HEK293 (cell line): ENCODE measurements around the gene RLF.

Experiments used
- CTCF ChIA-PET: fragments of 350-600 bp; formaldehyde crosslinking; extraction: SDS; loops from one replicate; lab custom pipeline; 2021; ENCODE audit warnings: antibody characterized with exemption; lab: Yijun Ruan, JAX
- POLR2A ChIA-PET: fragments of 300-600 bp; formaldehyde crosslinking; extraction: SDS; loops from one replicate; lab custom pipeline; 2020; ENCODE audit warnings: antibody characterized with exemption, inconsistent platforms; lab: Yijun Ruan, JAX
- H3K27ac ChIP-seq: fragments of 200-500 bp; sonication (Bioruptor generic); 2 replicates; pipeline ENCODE4 v1.5.1; 2014; ENCODE audit warnings: low read depth, low read length, control low read depth, inconsistent platforms; ENCODE audit errors: extremely low read depth
- H3K36me3 ChIP-seq, 2 experiments: fragments of 200-500 bp in 1 of 2; sonication (Bioruptor generic) in 1 of 2; 1 replicate in 1 of 2; 2 replicates in 1 of 2; pipeline ENCODE4 v1.5.1; 2014 to 2017; ENCODE audit warnings: inconsistent platforms in 2 of 2, low read length in 2 of 2; ENCODE audit not compliant: control insufficient read depth in 2 of 2, insufficient read depth in 1 of 2
- H3K4me1 ChIP-seq: fragments of 200-500 bp; sonication (Bioruptor generic); 2 replicates; pipeline ENCODE4 v1.5.1; 2014; ENCODE audit warnings: mild to moderate bottlenecking, low read length, inconsistent platforms; ENCODE audit not compliant: control insufficient read depth, insufficient read depth
- H3K4me3 ChIP-seq: 2 replicates; pipeline ENCODE4 v1.5.1; 2011; ENCODE audit warnings: low read depth, mild to moderate bottlenecking, control low read depth, low read length, moderate library complexity
- H3K9me3 ChIP-seq: fragments of 200-500 bp; sonication (Bioruptor generic); 2 replicates; pipeline ENCODE4 v1.5.1; 2014; ENCODE audit warnings: low read depth, low read length, inconsistent platforms; ENCODE audit not compliant: control insufficient read depth, insufficient read depth
- GLIS2 ChIP-seq: fragments of 450-650 bp; formaldehyde crosslinking; IDR thresholded peaks from 2 replicates; pipeline ENCODE4 v1.5.1; 2016; ENCODE audit warnings: missing biosample characterization, missing genetic modification characterization
- PATZ1 ChIP-seq: fragments of 450-650 bp; formaldehyde crosslinking; IDR thresholded peaks from 2 replicates; pipeline ENCODE4 v1.5.1; 2016; ENCODE audit warnings: missing biosample characterization, missing genetic modification characterization
- PRDM1 ChIP-seq: fragments of 450-650 bp; formaldehyde crosslinking; IDR thresholded peaks from 2 replicates; pipeline ENCODE4; 2016; ENCODE audit warnings: missing biosample characterization, missing genetic modification characterization
- SP7 ChIP-seq: fragments of 450-650 bp; formaldehyde crosslinking; IDR thresholded peaks from 2 replicates; pipeline ENCODE4 v1.5.1; 2016; ENCODE audit warnings: missing biosample characterization, missing genetic modification characterization
- TRIM28 ChIP-seq: IDR thresholded peaks from 2 replicates; pipeline ENCODE4 v1.6.1; 2011; ENCODE audit warnings: low read length, control low read depth, borderline replicate concordance
- ZBTB17 ChIP-seq: fragments of 450-650 bp; formaldehyde crosslinking; IDR thresholded peaks from 2 replicates; pipeline ENCODE4 v1.5.1; 2016; ENCODE audit warnings: missing biosample characterization, missing genetic modification characterization
- ZBTB48 ChIP-seq: fragments of 450-650 bp; formaldehyde crosslinking; IDR thresholded peaks from 2 replicates; pipeline ENCODE4 v1.5.1; 2016; ENCODE audit warnings: missing biosample characterization, missing genetic modification characterization
- ZBTB6 ChIP-seq: fragments of 450-650 bp; formaldehyde crosslinking; IDR thresholded peaks from 2 replicates; pipeline ENCODE4 v1.5.1; 2017; ENCODE audit warnings: missing biosample characterization, missing genetic modification characterization
- ZBTB8A ChIP-seq: fragments of 450-650 bp; formaldehyde crosslinking; IDR thresholded peaks from 2 replicates; pipeline ENCODE4 v1.5.1; 2016; ENCODE audit warnings: missing biosample characterization, missing genetic modification characterization
- ZFP69B ChIP-seq: fragments of 450-650 bp; formaldehyde crosslinking; IDR thresholded peaks from 2 replicates; pipeline ENCODE4 v1.5.1; 2016; ENCODE audit warnings: missing biosample characterization, missing genetic modification characterization
- ZIC2 ChIP-seq: fragments of 450-650 bp; formaldehyde crosslinking; IDR thresholded peaks from 2 replicates; pipeline ENCODE4 v1.5.1; 2016; ENCODE audit warnings: missing biosample characterization, missing genetic modification characterization
- ZNF146 ChIP-seq: fragments of 450-650 bp; formaldehyde crosslinking; IDR thresholded peaks from 2 replicates; pipeline ENCODE4 v1.5.1; 2016; ENCODE audit warnings: missing biosample characterization, missing genetic modification characterization
- ZNF148 ChIP-seq: fragments of 450-650 bp; formaldehyde crosslinking; IDR thresholded peaks from 2 replicates; pipeline ENCODE4 v1.5.0; 2017; ENCODE audit warnings: missing biosample characterization, missing genetic modification characterization, borderline replicate concordance
- ZNF155 ChIP-seq: fragments of 450-650 bp; formaldehyde crosslinking; IDR thresholded peaks from 2 replicates; pipeline ENCODE4 v1.5.1; 2016; ENCODE audit warnings: missing biosample characterization, missing genetic modification characterization
- ZNF2 ChIP-seq: fragments of 450-650 bp; formaldehyde crosslinking; IDR thresholded peaks from 2 replicates; pipeline ENCODE4 v1.5.1; 2016; ENCODE audit warnings: missing biosample characterization, missing genetic modification characterization
- ZNF354C ChIP-seq: fragments of 450-650 bp; formaldehyde crosslinking; IDR thresholded peaks from 2 replicates; pipeline ENCODE4 v1.5.1; 2016; ENCODE audit warnings: missing biosample characterization, missing genetic modification characterization, low read depth, borderline replicate concordance
- ZNF362 ChIP-seq: fragments of 450-650 bp; formaldehyde crosslinking; IDR thresholded peaks from 2 replicates; pipeline ENCODE4 v1.5.1; 2016; ENCODE audit warnings: missing biosample characterization, missing genetic modification characterization
- ZNF366 ChIP-seq: fragments of 450-650 bp; formaldehyde crosslinking; conservative IDR thresholded peaks from 2 replicates; pipeline ENCODE4 v1.5.1; 2016; ENCODE audit warnings: missing biosample characterization, missing genetic modification characterization
- ZNF394 ChIP-seq: fragments of 450-650 bp; formaldehyde crosslinking; IDR thresholded peaks from 2 replicates; pipeline ENCODE4 v1.5.1; 2016; ENCODE audit warnings: missing biosample characterization, missing genetic modification characterization, mild to moderate bottlenecking, moderate library complexity, borderline replicate concordance
- ZNF473 ChIP-seq: fragments of 450-650 bp; formaldehyde crosslinking; IDR thresholded peaks from 2 replicates; pipeline ENCODE4 v1.5.1; 2017; ENCODE audit warnings: missing biosample characterization, missing genetic modification characterization
- ZNF561 ChIP-seq: fragments of 450-650 bp; IDR thresholded peaks from 2 replicates; pipeline ENCODE4 v1.5.1; 2018; ENCODE audit warnings: missing biosample characterization, missing genetic modification characterization, borderline replicate concordance
- ZNF660 ChIP-seq: fragments of 450-650 bp; IDR thresholded peaks from 2 replicates; pipeline ENCODE4 v1.5.1; 2018; ENCODE audit warnings: missing biosample characterization, mild to moderate bottlenecking, missing genetic modification characterization
- ZNF664 ChIP-seq: fragments of 450-650 bp; formaldehyde crosslinking; IDR thresholded peaks from 2 replicates; pipeline ENCODE4 v1.5.1; 2016; ENCODE audit warnings: missing biosample characterization, missing genetic modification characterization
- ZNF785 ChIP-seq: fragments of 450-650 bp; formaldehyde crosslinking; IDR thresholded peaks from 2 replicates; pipeline ENCODE4 v1.5.1; 2016; ENCODE audit warnings: missing biosample characterization, missing genetic modification characterization
- ZSCAN4 ChIP-seq: fragments of 450-650 bp; formaldehyde crosslinking; IDR thresholded peaks from 2 replicates; pipeline ENCODE4 v1.5.1; 2017; ENCODE audit warnings: missing biosample characterization, missing genetic modification characterization
- ZXDB ChIP-seq: fragments of 450-650 bp; formaldehyde crosslinking; IDR thresholded peaks from 2 replicates; pipeline ENCODE4 v1.5.1; 2016; ENCODE audit warnings: missing biosample characterization, missing genetic modification characterization

Gene RLF

GRCh38 chr1:40141878-40142535 lies 19.2 kb upstream of the RLF start (continued):
- no peak for TF ChIP-seq ZNF148 (tag by site-specific recombination)
- peak; percentile 64 for TF ChIP-seq ZXDB (tag by site-specific recombination)
- peak; percentile 39; the same call in 1 of the 2 replicates for TF ChIP-seq PATZ1
- peak; percentile 65; the same call in 1 of the 2 replicates for TF ChIP-seq PRDM1
- no peak for TF ChIP-seq ZIC2 (tag by site-specific recombination)
- no peak for TF ChIP-seq ZBTB8A (tag by site-specific recombination)
- TF ChIP-seq ZNF394 (tag by site-specific recombination) = no peak
- TF ChIP-seq ZNF785 = no peak
- TF ChIP-seq ZFP69B (tag by site-specific recombination) = no peak
- no peak for TF ChIP-seq ZBTB48 (tag by site-specific recombination)
- TF ChIP-seq ZNF146 (tag by site-specific recombination) = no peak
- TF ChIP-seq ZNF155 (tag by site-specific recombination) = no peak
- 0 out of 2 replicates have a peak, but pooled peaks have one; percentile 35 for TF ChIP-seq ZNF366
- TF ChIP-seq ZNF362 (tag by site-specific recombination) = peak; percentile 63; the same call in 1 of the 2 replicates
- TF ChIP-seq ZNF473 (tag by site-specific recombination) = no peak
- no peak for TF ChIP-seq ZSCAN4 (tag by site-specific recombination)
- TF ChIP-seq ZBTB17 (tag by site-specific recombination) = peak; percentile 66
- TF ChIP-seq GLIS2 (tag by site-specific recombination) = no peak

GRCh38 chr1:40143891-40144575 lies 17.2 kb upstream of the RLF start:
- H3K27ac ChIP-seq = no peak overlapping the region
- no peaks in the 10 kb centered on the region for H3K9me3 ChIP-seq
- ChIA-PET CTCF (interaction anchor here (0.6 to 5.5 kb wide), 64 partner anchors 10 to 807 kb away, joined by 3 to 86 read pairs (median 4); partner anchors contain the start of genes COL9A2 and ZFP69B), POLR2A (interaction anchor here (0.7 to 1.5 kb wide), 4 partner anchors 9 to 194 kb away, joined by 3 to 4 read pairs (median 4); no protein-coding TSS in a partner anchor)
- H3K4me1 ChIP-seq = no peaks in the 10 kb centered on the region
- H3K4me3 ChIP-seq = no peak overlapping the region
- no peaks in the 10 kb centered on the region for H3K36me3 ChIP-seq
- 0 out of 2 replicates have a peak, but pooled peaks have one; percentile 18 for TF ChIP-seq SP7 (tag by site-specific recombination)
- no peak for TF ChIP-seq ZBTB6 (tag by site-specific recombination)
- TF ChIP-seq ZNF2 (tag by site-specific recombination) = peak; percentile 68; the same call in 1 of the 2 replicates
- no peak for TF ChIP-seq ZNF354C
- no peak for TF ChIP-seq ZNF362 (tag by site-specific recombination)
- peak; percentile 72 for TF ChIP-seq ZNF660 (tag by site-specific recombination)
- TF ChIP-seq ZIC2 (tag by site-specific recombination) = peak; percentile 42; the same call in 1 of the 2 replicates
- TF ChIP-seq ZNF561 (tag by site-specific recombination) = 0 out of 2 replicates have a peak, but pooled peaks have one; percentile 37
- peak; percentile 54; the same call in 1 of the 2 replicates for TF ChIP-seq TRIM28
- peak; percentile 26; the same call in 1 of the 2 replicates for TF ChIP-seq ZNF664 (tag by site-specific recombination)
